Panc1 (cell line): ENCODE results near the gene ATP6V1B1.

ENCODE experiments used
- CTCF ChIP-seq: fragments of 450-650 bp; IDR thresholded peaks from 2 replicates; pipeline ENCODE4 v1.5.1; 2017; ENCODE audit warnings: mild to moderate bottlenecking
- POLR2AphosphoS5 ChIP-seq: IDR thresholded peaks from 2 replicates; pipeline ENCODE4 v1.6.1; 2012; ENCODE audit warnings: mild to moderate bottlenecking, low read depth, low read length, moderate library complexity
- REST ChIP-seq, 2 experiments: IDR thresholded peaks; 2 replicates each; pipeline ENCODE4 v1.6.1; 2011 to 2012; ENCODE audit warnings: low read depth in 2 of 2, control low read depth in 1 of 2, low read length in 1 of 2, mild to moderate bottlenecking in 1 of 2, moderate library complexity in 1 of 2; ENCODE audit not compliant: insufficient read depth in 1 of 2
- SIN3A ChIP-seq: IDR thresholded peaks from 2 replicates; pipeline ENCODE4 v1.6.1; 2012; ENCODE audit warnings: low read depth, mild to moderate bottlenecking, low read length, moderate library complexity, borderline replicate concordance; ENCODE audit not compliant: insufficient read depth
- TCF7L2 ChIP-seq: IDR thresholded peaks from 2 replicates; pipeline ENCODE4 v1.6.1; 2011; ENCODE audit warnings: mild to moderate bottlenecking, low read depth, low read length, inconsistent platforms

DNA sequence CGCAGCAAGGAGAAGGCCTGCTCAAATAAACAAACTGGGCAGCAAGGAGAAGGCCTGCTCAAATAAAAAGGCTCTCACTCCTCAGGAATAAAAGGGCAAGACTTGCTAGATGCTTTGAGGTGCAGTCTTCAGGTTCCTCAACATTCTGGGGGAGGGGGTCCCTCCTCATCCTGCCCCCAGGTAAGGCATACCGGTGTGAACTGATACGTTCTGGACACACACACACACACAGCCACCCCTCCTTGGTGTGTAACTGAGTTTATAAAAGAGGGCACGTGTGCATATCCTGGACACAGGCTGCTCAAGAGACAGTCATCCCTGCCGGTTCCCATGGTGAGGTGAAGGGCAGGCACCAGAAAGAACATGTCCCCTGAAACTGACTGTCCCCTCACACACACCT, 54.5 kb downstream of the ATP6V1B1 start:
- no peak for TF ChIP-seq SIN3A
- no peak for TF ChIP-seq CTCF
- no peak for TF ChIP-seq REST (IDR thresholded peaks at IDR 0.05; ENCODE audit: insufficient read depth in 1 of 2, low read depth in 2 of 2, low read length in 1 of 2)
- TF ChIP-seq POLR2AphosphoS5: no peak
- TF ChIP-seq TCF7L2: no peak
